ENCODE data around the gene MTRF1L.
"Not testable (repeated sequence)": the region's sequence is repeated elsewhere in the genome, so short reads cannot be mapped to it uniquely, and the experiment has no call there.

- not testable (repeated sequence) for TF ChIP-seq YY1 (IDR thresholded peaks at IDR 0.05; ENCODE audit: insufficient read depth, insufficient read length); SUZ12 (IDR thresholded peaks at IDR 0.05; ENCODE audit: extremely low read depth, insufficient read depth, insufficient read length); ZNF274 (IDR thresholded peaks at IDR 0.05; ENCODE audit: low read depth, low read length)
These were observed 17.2 kb downstream of the MTRF1L start for GRCh38 chr6:152985300-152985699.

Data from NT2/D1 (cell line).